Endothelial cell of umbilical vein (primary cell): Measurements from ENCODE around the gene CLDN1. TPM values are rescaled to one million over a fixed set of nuclear protein-coding genes. Genes with fewer than 3 reads are reported as not detected.

Source experiments
- BruUV-seq: library from RNA; stranded (reverse); fragments of 400-500 nt; replicated peaks from 2 replicates; lab custom pipeline; 2021; lab: Mats Ljungman, UMichigan
- CTCF ChIA-PET: fragments of 300-600, 350-600 bp; sonication (Branson Sonifier 250); formaldehyde crosslinking; loops from one replicate; lab custom pipeline; 2021; ENCODE audit warnings: antibody characterized with exemption, inconsistent platforms; lab: Charles Lee
- POLR2A ChIA-PET: fragments of 300-600, 350-600 bp; sonication (Branson Sonifier 250); formaldehyde crosslinking; loops from one replicate; lab custom pipeline; 2021; ENCODE audit warnings: antibody characterized with exemption, inconsistent platforms; lab: Charles Lee
- DNase-seq: peaks from one replicate; pipeline ENCODE4 v3.0.0-alpha.2; 2011; ENCODE audit warnings: low read depth, low spot score
- FAIRE-seq: peaks from 2 replicates; lab custom pipeline; 2011; peaks lifted over from hg19 to GRCh38; lab: Jason Lieb, UNC
- H2AFZ ChIP-seq: 2 replicates; pipeline ENCODE4 v1.6.0; 2012; ENCODE audit warnings: low read depth, low read length, control low read depth, inconsistent platforms
- H3K27ac ChIP-seq: 2 replicates; pipeline ENCODE4 v1.5.1; 2011; ENCODE audit warnings: low read depth, mild to moderate bottlenecking, control low read depth, low read length, moderate library complexity; ENCODE audit not compliant: insufficient read depth
- H3K27me3 ChIP-seq, 2 experiments: 2 replicates each; pipeline versions ENCODE4 v1.6.0 to v1.6.1; 2011; ENCODE audit warnings: low read length in 2 of 2, mixed read lengths in 1 of 2; ENCODE audit not compliant: control insufficient read depth in 2 of 2, insufficient read depth in 2 of 2
- H3K36me3 ChIP-seq, 2 experiments: 2 replicates in 1 of 2; 3 replicates in 1 of 2; pipeline ENCODE4 v1.5.1; 2011; ENCODE audit warnings: low read length in 2 of 2, mild to moderate bottlenecking in 1 of 2, moderate library complexity in 1 of 2; ENCODE audit not compliant: control insufficient read depth in 2 of 2, insufficient read depth in 2 of 2; ENCODE audit errors: extremely low read depth in 1 of 2
- H3K4me1 ChIP-seq: 3 replicates; pipeline ENCODE4 v1.5.1; 2011; ENCODE audit warnings: mild to moderate bottlenecking, low read length; ENCODE audit not compliant: control insufficient read depth, insufficient read depth; ENCODE audit errors: extremely low read depth
- H3K4me2 ChIP-seq: 2 replicates; pipeline ENCODE4 v1.6.1; 2011; ENCODE audit warnings: low read length, control low read depth, mixed read lengths; ENCODE audit not compliant: insufficient read depth
- H3K4me3 ChIP-seq, 3 experiments: fragments of 200-600 bp in 1 of 3; sonication (generic), shearing (Covaris generic) in 1 of 3; replicated peaks in 1 of 3; 2 replicates each; pipeline ENCODE4 v1.5.1; 2011 to 2016; ENCODE audit warnings: control low read depth in 3 of 3, low read length in 3 of 3, mild to moderate bottlenecking in 2 of 3, inconsistent platforms in 1 of 3, low read depth in 1 of 3, moderate library complexity in 1 of 3; ENCODE audit not compliant: insufficient read depth in 1 of 3
- H3K79me2 ChIP-seq: 2 replicates; pipeline ENCODE4 v1.6.0; 2012; ENCODE audit warnings: low read length, inconsistent platforms; ENCODE audit not compliant: control insufficient read depth, insufficient read depth
- H3K9ac ChIP-seq: replicated peaks from 2 replicates; pipeline ENCODE3; 2011; ENCODE audit warnings: low read length, control low read depth; ENCODE audit not compliant: insufficient read depth; ENCODE audit errors: extremely low read depth
- H3K9me1 ChIP-seq: replicated peaks from 3 replicates; pipeline ENCODE4 v1.6.0; 2011; ENCODE audit warnings: mild to moderate bottlenecking, low read length; ENCODE audit not compliant: control insufficient read depth, insufficient read depth; ENCODE audit errors: extremely low read depth
- H3K9me3 ChIP-seq: replicated peaks from 2 replicates; pipeline ENCODE4 v1.5.1; 2012; ENCODE audit warnings: low read length, inconsistent platforms; ENCODE audit not compliant: control insufficient read depth, insufficient read depth
- H4K20me1 ChIP-seq: replicated peaks from 2 replicates; pipeline ENCODE3; 2011; ENCODE audit warnings: mild to moderate bottlenecking, low read length; ENCODE audit not compliant: control insufficient read depth, insufficient read depth; ENCODE audit errors: extremely low read depth
- CTCF ChIP-seq, 2 donors: IDR thresholded peaks; 1 replicate in 1 of 2; 2 replicates in 1 of 2; pipeline ENCODE4 v1.5.1; 2011; ENCODE audit warnings: low read length in 2 of 2, mild to moderate bottlenecking in 2 of 2, moderate library complexity in 2 of 2, control low read depth in 1 of 2, inconsistent platforms in 1 of 2, low read depth in 1 of 2; ENCODE audit not compliant: insufficient read depth in 1 of 2; ENCODE audit errors: extremely low read depth in 1 of 2
- EZH2 ChIP-seq: IDR thresholded peaks from 2 replicates; pipeline ENCODE4 v1.6.1; 2012; ENCODE audit warnings: borderline replicate concordance, low read depth, mild to moderate bottlenecking, moderate library complexity, low read length, inconsistent platforms; ENCODE audit not compliant: severe bottlenecking
- FOS ChIP-seq: IDR thresholded peaks from 2 replicates; pipeline ENCODE4 v1.6.1; 2011; ENCODE audit warnings: mild to moderate bottlenecking, low read length, moderate library complexity, borderline replicate concordance; ENCODE audit not compliant: insufficient read depth
- GATA2 ChIP-seq: IDR thresholded peaks from 2 replicates; pipeline ENCODE4 v1.7.0; 2011; ENCODE audit warnings: low read depth, mild to moderate bottlenecking, moderate library complexity, mixed read lengths, low read length; ENCODE audit not compliant: insufficient read length, insufficient read depth
- JUN ChIP-seq: IDR thresholded peaks from 2 replicates; pipeline ENCODE4 v1.6.1; 2011; ENCODE audit warnings: borderline replicate concordance, low read depth; ENCODE audit not compliant: insufficient read length, insufficient read depth
- MAX ChIP-seq: IDR thresholded peaks from 2 replicates; pipeline ENCODE4 v1.6.1; 2011; ENCODE audit not compliant: insufficient read depth, insufficient read length
- MYC ChIP-seq: IDR thresholded peaks from one replicate; pipeline ENCODE4 v1.6.1; 2011; ENCODE audit warnings: mild to moderate bottlenecking, low read depth, low read length
- POLR2A ChIP-seq: IDR thresholded peaks from 2 replicates; pipeline ENCODE4 v1.6.1; 2012; ENCODE audit warnings: low read depth, mild to moderate bottlenecking, control low read depth, low read length
- POLR2AphosphoS5 ChIP-seq: IDR thresholded peaks from 2 replicates; pipeline ENCODE4 v1.6.1; 2012; ENCODE audit warnings: low read depth, mild to moderate bottlenecking, control low read depth, low read length, moderate library complexity; ENCODE audit not compliant: insufficient read depth
- dilution Hi-C: fragments of 300-500 bp; cut with MboI; formaldehyde crosslinking; loops from one replicate; pipeline ENCODE4 v1.15.0; 2019; ENCODE audit warnings: low sequenced_read_pairs; ENCODE audit not compliant: extremely low pct_ligation_motif_present
- intact Hi-C: fragments of 100-400 bp; cut with micrococcal nuclease; formaldehyde crosslinking; loops from one replicate; pipeline ENCODE4 v1.10.0; 2022
- polyA plus RNA-seq, 4 experiments: library from polyadenylated mRNA; depleted of rRNA in 3 of 4; stranded (reverse) in 3 of 4; unstranded in 1 of 4; fragments of >200 nt; gene quantifications; 2 replicates each; pipeline versions ENCODE4 v1.2.1 to v1.2.3, GENCODE V29; 2011 to 2012; ENCODE audit warnings: missing spikeins in 1 of 4
- total RNA-seq: library from RNA; stranded (reverse); gene quantifications from 2 replicates; pipeline ENCODE4 v1.2.3, GENCODE V29; 2021

Gene CLDN1
- total and polyA plus RNA-seq, 2 donors (not counting 3 experiments of a cell fraction or from before 2014, with no cell fraction given), result 0.27 to 0.32 TPM

DNA sequence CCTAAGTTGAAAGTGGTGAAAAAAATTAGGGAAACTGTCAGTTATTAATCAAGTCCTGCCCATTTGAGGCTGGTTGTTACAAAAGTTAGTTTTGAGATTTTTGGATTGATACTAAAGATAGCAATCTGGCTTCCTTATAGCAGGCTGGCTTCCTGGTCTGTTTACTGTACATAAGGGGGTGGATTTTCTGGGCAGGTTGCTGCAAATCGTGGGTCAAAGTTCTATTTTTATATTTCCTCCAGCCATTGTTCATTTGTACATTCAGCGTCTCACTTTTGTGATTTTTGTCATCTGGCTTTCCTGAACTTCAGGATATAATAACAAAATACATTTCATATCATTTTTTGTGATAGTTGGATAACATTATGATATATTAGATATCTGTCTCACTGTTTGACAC lies 49.5 kb downstream of the CLDN1 start:
- Histone ChIP-seq H3K4me1 (no peaks in the 10 kb centered on the region), H3K36me3 (no peaks in the 10 kb centered on the region), H3K27ac (no peak overlapping the region), H3K9me1 (no peaks in the 10 kb centered on the region), H2AFZ (no peak overlapping the region), H3K79me2 (no peaks in the 10 kb centered on the region), H4K20me1 (no peaks in the 10 kb centered on the region), H3K9me3 (no peaks in the 10 kb centered on the region), H3K4me3 (no peak overlapping the region), H3K27me3 (peaks cover 0 to 2% of the 10 kb centered on the region in 2 experiments), H3K4me2 (no peak overlapping the region), H3K9ac (no peak overlapping the region)
- intact Hi-C loops (no loop called here), dilution Hi-C loops (no loop called here)
- FAIRE-seq (no peak), DNase-seq (no peak)
- CTCF ChIA-PET, result interaction anchor here (1.2 kb wide), 1 partner anchor 312 kb away, joined by 3 read pairs; no protein-coding TSS in a partner anchor
- no TSS peak for BruUV-seq
- TF ChIP-seq POLR2A (no peak), GATA2 (peak; percentile 51), MAX (no peak)
- POLR2A ChIA-PET, result no interaction called here

DNA sequence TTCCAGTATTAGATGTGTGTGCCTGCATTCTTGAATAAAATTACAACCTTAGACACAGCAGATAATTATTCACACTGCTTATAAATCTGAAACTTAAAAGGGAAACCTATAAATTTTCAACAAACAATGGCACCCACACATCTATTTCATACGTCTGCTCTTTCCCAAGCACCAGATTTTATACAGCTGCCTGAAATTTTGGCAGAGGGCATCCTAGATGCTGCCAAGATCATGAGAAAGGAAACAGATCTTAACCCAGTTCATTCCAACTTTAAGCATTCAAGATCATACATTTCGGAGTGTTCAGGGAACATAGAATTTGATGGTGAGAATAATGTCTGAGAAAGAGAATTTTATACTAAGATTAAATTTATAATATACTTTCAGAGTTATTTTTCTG lies 53.1 kb downstream of the CLDN1 start:
- no TSS peak for BruUV-seq
- Histone ChIP-seq H3K4me2 (no peak overlapping the region), H4K20me1 (no peaks in the 10 kb centered on the region), H3K9me1 (no peaks in the 10 kb centered on the region), H3K9me3 (no peaks in the 10 kb centered on the region), H3K4me1 (no peaks in the 10 kb centered on the region), H2AFZ (no peak overlapping the region), H3K79me2 (no peaks in the 10 kb centered on the region), H3K27me3 (no peaks in the 10 kb centered on the region), H3K36me3 (no peaks in the 10 kb centered on the region), H3K9ac (no peak overlapping the region), H3K27ac (no peak overlapping the region), H3K4me3 (no peak overlapping the region)
- CTCF ChIA-PET, result interaction anchor here (1.2 to 1.4 kb wide), 2 partner anchors 9 to 53 kb away, joined by 3 to 5 read pairs; partner anchors contain the start of gene CLDN1
- TF ChIP-seq POLR2AphosphoS5 (no peak), MYC (no peak), FOS (no peak), POLR2A (no peak), MAX (no peak), CTCF (IDR thresholded peaks at IDR 0.05; ENCODE audit: extremely low read depth in 1 of 2, insufficient read depth in 1 of 2, low read depth in 1 of 2, low read length in 2 of 2) (no peak), GATA2 (no peak), EZH2 (no peak), JUN (no peak)
- FAIRE-seq, result no peak
- no peak for DNase-seq
- POLR2A ChIA-PET, result no interaction called here
- dilution Hi-C loops (no loop called here), intact Hi-C loops (no loop called here)
